GM19452 (cell line): ENCODE data around the gene ACER1.
A peak's percentile ranks its signal among the peaks of the same experiment; 100 is the strongest.
"Not testable (repeated sequence)": the region's sequence is repeated elsewhere in the genome, so short reads cannot be mapped to it uniquely, and the experiment has no call there.

Source experiments
- ATAC-seq: cut with Tn5 transposase; IDR thresholded peaks from one replicate; pipeline ENCODE4 v1.9.1; 2021; ENCODE audit not compliant: unreplicated experiment

Gene ACER1

GRCh38 chr19:6288737-6289136, 44.7 kb downstream of the ACER1 start:
- no peak for ATAC-seq

DNA sequence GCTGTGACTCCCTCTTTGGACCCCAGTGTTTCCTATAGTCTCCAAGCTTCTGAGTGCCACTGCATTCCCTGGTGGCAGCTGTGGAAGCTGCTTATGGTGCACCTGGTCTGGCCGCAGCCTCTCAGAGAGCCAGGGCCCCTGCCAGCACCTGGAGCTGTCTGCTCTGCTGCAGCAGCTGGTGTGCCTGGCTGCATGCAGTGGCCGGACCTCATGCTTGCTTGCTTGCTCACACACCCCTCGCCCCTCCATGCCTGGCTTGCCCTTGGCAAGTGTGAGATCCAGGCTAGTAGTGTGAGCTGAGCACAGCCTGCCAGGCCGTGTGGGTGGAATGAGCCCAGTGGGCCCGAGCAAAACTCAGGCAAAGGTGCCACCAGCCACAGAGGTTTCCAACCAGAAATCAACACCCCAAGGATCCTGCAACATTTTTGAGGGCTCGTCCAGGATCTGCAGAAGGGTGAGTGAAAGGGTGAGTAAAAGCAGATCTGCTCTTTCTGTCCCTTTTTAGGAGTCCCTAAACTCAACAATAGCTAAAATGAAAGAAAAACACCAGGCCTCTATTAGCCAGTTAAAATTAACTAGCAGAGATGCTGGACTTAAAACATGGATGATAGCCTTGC, 46.0 kb downstream of the ACER1 start:
- no peak for ATAC-seq

GRCh38 chr19:6286676-6287075, 46.7 kb downstream of the ACER1 start:
- no peak for ATAC-seq

DNA sequence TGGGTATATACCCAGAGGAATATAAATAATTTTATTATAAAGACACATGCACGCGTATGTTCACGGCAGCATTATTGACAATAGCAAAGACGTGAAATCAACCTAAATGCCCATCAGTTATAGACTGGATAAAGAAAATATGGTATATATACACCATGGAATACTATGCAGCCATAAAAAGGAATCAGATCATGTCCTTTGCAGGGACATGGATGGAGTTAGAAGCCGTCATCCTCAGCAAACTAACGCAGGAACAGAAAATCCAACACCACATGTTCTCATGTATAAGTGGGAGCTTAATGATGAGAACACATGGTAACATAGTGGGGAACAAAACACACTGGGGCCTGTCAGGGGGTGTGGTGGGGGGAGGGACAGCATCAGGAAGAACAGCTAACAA, 51.0 kb downstream of the ACER1 start:
- not testable (repeated sequence) for ATAC-seq

DNA sequence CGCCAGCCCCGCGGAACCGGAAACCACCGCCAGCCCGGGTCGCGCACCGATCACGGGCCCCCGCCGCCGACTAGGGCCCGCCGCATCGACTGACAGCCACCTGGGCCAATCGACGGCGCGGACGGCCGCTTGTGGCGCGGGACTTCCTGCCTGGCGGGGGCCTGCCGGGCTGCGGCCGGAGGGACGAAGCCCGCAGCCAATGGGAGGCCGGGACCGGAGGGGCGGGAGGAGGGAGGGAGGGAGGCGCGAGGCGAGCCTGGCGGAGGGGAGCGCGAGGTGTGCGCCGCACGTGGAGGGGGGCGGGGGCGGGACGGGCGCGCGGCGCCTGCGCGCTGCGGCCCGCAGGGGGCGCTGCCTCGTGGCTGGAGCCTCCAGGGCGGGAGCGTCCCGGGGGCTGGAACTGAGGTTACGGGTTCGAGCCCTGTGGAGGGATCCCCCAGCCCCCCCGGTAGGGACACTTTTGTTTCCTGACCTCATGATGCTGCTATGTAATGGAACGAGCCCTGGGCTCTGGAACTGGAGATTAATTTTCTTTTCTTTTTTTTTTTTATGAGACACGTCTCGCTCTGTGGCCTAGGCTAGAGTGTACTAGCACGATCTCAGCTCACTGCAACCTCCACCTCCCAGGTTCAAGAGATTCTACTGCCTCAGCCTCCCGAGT, 53.4 kb downstream of the ACER1 start, which contains the start of gene MLLT1:
Gene MLLT1, minus strand, starts transcription at position 45 of the 661 bp plus-strand sequence. CDS start 191 bp downstream, outside the sequence.
- ATAC-seq, result peak; percentile 93

GRCh38 chr19:6279620-6279930, 53.8 kb downstream of the ACER1 start:
- peak; percentile 23 for ATAC-seq

DNA sequence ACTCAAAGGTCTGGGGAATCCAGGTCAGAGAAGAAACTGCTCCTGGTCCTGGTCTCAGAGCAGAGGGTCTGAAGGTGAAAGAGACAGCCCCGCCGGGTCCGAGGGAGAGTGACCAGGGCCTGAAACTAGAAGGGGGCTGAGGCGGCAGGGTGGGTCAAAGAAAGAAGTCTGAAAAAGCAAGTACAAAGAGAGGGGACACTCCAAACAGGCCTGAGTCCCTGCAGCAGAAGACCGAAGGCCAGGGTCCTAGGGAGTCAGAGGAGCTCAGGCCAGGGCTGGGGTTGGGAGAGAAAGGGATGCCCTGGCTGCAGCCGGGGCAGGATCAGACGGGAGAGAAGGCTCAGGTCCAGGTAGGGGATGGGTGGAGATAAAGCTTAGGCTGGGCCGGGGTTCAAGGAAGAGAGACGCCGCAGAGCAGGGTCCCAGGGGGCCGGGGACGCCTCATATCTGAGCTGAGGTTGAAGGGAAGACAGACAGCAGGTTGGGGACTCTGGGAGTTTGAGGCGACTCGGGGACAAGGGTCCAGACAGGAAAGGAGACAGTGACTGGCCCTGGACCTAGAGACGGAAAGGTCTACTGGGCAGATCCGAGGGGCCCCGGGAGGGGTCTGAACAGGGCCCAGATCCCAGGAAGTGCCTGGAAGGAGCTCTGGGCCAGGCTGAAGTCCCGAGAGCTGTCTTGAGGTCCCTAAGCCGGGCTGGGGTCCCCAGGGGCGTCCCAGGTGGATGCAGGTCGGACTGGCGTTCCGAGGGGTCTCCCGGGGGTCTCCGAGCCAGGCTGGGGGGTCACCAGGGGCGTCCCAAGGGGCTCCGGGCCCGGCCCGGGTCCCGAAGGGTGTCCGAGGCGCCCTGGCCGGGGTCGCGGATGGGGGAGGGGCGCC, 54.4 kb downstream of the ACER1 start:
- ATAC-seq, result no peak

DNA sequence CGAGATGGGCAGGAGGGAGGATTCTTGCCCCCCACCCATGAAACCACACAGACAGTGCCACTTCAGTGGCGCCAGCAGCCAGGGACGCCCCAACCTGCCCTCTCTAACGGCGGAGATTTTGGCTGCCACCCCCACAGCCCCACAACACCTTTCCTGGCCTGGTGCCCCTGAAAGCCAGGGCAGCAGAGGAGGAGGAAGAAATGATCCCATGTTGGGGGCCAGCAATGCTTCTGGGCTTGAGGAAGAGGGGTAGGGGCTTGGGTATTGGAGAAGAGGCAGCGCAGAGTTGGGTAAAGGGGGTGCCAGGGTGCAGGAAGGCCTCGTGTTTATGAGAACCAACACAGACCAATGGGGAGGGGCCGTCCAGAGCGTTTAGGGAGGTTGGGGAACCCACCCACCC, 55.4 kb downstream of the ACER1 start:
- ATAC-seq, result no peak

DNA sequence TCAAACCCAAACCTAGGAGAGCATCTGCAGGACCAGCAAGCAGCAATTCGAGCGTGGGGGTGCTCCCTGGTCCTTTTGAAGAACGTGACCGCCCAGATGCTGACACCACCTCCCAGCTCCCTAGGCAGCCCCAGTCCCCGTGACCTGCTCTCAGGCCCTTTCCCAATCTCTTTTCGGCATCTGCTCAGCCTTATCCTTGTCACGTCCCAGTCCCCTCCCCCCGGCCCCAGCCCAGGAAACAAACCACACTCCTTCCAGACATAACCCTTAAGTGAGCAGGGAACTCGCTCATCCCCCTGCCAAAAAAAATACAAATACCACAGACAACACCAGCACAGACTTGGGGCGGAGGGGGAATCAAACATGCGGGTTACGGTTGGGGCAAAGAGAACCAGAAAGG, 57.0 kb downstream of the ACER1 start:
- ATAC-seq, result no peak

DNA sequence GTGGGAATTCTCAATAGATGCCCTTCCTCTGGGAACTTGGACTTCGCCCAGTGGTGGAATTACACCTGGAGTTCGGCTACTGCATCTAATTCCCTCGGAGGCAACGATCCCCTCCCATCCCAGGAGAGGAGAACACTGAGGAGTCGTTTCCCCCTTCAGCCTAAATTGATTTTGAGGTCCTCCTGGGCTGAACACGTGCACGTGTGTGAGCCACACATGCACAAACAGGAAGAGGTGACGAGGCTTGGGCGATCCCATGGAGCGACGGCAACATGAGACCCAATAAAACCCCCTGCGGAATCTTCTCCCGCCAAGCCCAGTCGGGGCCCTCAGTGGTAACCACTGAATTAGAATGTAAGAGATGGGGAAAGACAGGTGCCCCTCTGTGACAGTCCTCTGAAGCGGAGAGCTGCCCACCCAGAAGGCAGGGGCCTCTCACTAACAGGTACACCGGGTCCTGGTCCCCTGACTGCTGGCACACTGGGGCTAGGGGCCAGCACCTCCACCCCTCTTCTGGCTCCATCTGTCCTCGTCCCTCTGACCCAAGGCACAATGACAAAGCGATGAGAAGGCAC, 58.2 kb downstream of the ACER1 start:
- no peak for ATAC-seq

DNA sequence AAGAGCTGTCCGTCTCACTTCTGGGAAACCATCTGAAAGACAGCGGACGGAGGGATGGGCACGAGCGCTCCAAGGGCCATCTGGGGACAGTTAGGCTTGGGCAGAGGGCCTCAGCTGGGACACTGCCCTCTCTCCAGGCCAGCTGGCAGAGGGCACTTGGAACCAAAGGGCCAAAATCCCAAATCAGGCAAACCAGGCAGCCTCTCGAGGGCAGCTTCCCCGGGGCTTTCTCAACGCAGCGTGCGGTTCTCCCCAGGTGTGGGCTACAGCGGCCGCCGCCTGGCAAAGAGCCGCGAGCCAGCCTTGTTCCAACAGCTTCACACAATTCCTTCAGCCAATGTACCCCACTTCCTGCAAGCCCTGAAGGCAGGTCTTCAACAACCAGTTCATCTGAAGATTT, 58.7 kb downstream of the ACER1 start:
- ATAC-seq, result no peak

GRCh38 chr19:6273701-6274601, 59.5 kb downstream of the ACER1 start:
- ATAC-seq, result no peak

GRCh38 chr19:6272913-6273600, 60.4 kb downstream of the ACER1 start:
- no peak for ATAC-seq

DNA sequence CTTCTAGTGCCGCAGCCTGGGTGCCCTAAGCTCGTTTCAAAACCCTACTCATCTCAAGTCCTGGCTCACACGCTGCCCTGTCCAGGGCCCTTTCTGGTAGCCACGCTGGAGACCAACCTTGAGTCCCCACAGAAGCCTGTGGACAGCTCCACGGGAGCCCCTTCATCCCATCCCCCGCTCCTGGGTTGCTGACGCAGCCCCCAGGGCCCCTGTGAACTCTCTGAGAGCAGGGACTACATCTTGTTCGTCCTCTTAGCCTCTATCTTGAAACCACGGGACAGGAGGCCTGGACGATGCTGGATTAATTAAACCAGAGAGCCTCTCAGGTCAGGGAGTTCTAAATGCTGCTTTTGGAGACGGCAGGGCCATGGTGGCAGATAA, 61.0 kb downstream of the ACER1 start:
- no peak for ATAC-seq

DNA sequence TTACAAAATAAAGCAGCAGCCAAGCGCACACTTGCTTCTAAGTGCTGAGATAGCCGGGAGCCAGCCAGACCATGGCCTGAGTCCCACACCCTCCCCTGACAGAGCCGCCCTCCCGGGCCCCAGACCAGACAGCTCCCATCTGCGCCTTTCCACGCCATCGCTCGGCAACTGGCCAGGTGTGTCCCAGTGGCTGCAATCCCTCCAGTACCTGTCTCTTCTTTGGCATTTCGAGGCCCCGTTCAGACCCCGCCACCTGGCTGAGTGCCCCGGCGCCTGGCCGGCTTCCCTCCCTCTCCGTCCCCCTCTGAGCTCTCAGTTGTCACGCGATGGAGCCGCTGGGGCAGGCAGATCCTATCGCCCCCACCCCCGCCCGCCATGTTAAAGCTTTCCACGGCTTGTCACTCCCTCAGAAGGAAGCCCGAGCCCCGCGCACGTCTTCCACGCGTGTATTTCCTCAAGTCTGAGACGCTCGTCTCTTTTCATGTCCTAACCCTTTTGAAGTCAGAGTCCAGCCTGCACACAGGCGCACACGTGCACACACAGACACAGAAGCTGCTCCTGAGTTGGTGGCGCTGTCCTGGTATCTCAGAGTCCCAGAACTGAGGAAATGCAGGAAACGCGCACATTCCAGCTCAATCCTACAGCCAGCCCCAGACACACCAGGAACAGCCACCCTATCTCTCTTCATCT, 61.5 kb downstream of the ACER1 start:
- no peak for ATAC-seq

DNA sequence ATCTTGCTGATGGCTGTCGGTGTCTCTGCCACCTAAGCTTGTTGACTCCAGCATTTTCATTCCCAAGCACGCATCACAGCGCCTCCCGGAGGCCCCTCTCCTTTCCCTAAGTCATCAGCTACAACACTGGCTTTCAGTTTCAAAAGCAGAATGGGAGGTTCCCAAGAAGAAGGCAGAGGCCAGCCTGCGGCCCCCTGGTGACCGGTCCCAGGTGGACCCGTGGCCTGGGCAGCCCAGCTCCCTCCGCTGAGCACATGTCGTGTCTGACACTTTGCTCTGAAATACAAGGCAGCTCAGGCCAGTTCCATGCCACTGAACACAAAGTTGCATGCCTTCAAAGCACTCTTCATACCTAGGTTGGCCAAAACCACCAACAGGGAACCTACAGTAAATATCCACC, 62.2 kb downstream of the ACER1 start:
- no peak for ATAC-seq

DNA sequence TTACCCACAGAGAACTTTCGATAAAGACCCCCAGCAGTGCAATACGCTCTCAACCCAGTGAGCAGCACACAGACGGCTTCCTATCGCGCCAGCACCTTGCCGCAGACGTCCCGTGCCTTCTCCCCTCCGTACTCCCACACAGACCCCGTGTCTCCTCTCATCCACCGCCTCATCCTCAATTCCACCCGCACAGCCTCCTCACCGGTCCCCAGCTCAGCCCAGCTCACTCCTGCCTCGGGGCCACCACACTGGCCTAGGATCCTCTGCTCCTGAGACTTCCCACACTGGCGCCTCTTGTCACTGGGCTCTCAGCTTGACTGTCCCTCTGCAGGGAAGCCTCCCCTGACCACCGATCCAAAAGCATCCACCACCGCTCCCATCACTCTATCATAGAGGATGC, 62.6 kb downstream of the ACER1 start:
- ATAC-seq, result no peak

GRCh38 chr19:6270076-6270745, 63.2 kb downstream of the ACER1 start:
- ATAC-seq, result no peak
